Neural cell (in vitro differentiated cells): ENCODE data around the gene RASGEF1C. TPM values are rescaled to one million over a fixed set of nuclear protein-coding genes. Genes with fewer than 3 reads are reported as not detected.

Experiments
- H2AFZ ChIP-seq: fragments of 200-600, 300-800 bp; sonication (generic), shearing (Covaris generic); 2 replicates; pipeline ENCODE4 v1.6.0; 2014; ENCODE audit warnings: low read depth, mild to moderate bottlenecking, antibody characterized with exemption, low read length, moderate library complexity
- H3F3A ChIP-seq: fragments of 200-600 bp; shearing (Covaris generic); 2 replicates; pipeline ENCODE4 v1.6.1; 2016; ENCODE audit warnings: mild to moderate bottlenecking, moderate library complexity, mixed read lengths, antibody characterized with exemption, low read length; ENCODE audit not compliant: insufficient read depth, poor library complexity, severe bottlenecking
- H3K27ac ChIP-seq: fragments of 200-600, 300-800 bp; sonication (generic), shearing (Covaris generic); 2 replicates; pipeline ENCODE4 v1.5.1; 2014; ENCODE audit warnings: mild to moderate bottlenecking, low read length, moderate library complexity
- H3K27me3 ChIP-seq: fragments of 300-800, 200-600 bp; sonication (generic), shearing (Covaris generic); 2 replicates; pipeline ENCODE4 v1.6.0; 2014; ENCODE audit warnings: mild to moderate bottlenecking, low read depth, low read length, moderate library complexity; ENCODE audit not compliant: insufficient read depth
- H3K36me3 ChIP-seq: fragments of 300-800, 200-600 bp; sonication (generic), shearing (Covaris generic); 2 replicates; pipeline ENCODE4 v1.5.1; 2014; ENCODE audit warnings: mild to moderate bottlenecking, antibody characterized with exemption, low read length, moderate library complexity; ENCODE audit not compliant: insufficient read depth
- H3K4me2 ChIP-seq: fragments of 300-800, 200-600 bp; sonication (generic), shearing (Covaris generic); 2 replicates; pipeline ENCODE4 v1.6.0; 2014; ENCODE audit warnings: mild to moderate bottlenecking, low read length
- H3K4me3 ChIP-seq: fragments of 300-800, 200-600 bp; sonication (generic), shearing (Covaris generic); 2 replicates; pipeline ENCODE4 v1.5.1; 2014; ENCODE audit warnings: mild to moderate bottlenecking, low read length, moderate library complexity
- H3K79me2 ChIP-seq: fragments of 200-600 bp; shearing (Covaris generic); replicated peaks from 2 replicates; pipeline ENCODE4 v1.6.0; 2014; ENCODE audit warnings: mild to moderate bottlenecking, low read length, moderate library complexity; ENCODE audit not compliant: insufficient read depth
- H3K9ac ChIP-seq: fragments of 300-800, 200-600 bp; sonication (generic), shearing (Covaris generic); 2 replicates; pipeline ENCODE4 v1.6.1; 2016; ENCODE audit warnings: mild to moderate bottlenecking, low read length, mixed read lengths
- H3K9me2 ChIP-seq: fragments of 200-600 bp; shearing (Covaris generic); 2 replicates; pipeline ENCODE4 v1.6.1; 2016; ENCODE audit warnings: mild to moderate bottlenecking, low read length, mixed read lengths; ENCODE audit not compliant: insufficient read depth
- H3K9me3 ChIP-seq: fragments of 200-600, 300-800 bp; sonication (generic), shearing (Covaris generic); 2 replicates; pipeline ENCODE4 v1.6.1; 2016; ENCODE audit warnings: mild to moderate bottlenecking, mixed run types, low read length, moderate library complexity, mixed read lengths
- H4K20me1 ChIP-seq: fragments of 200-600 bp; shearing (Covaris generic); 2 replicates; pipeline ENCODE4 v1.6.1; 2016; ENCODE audit warnings: mild to moderate bottlenecking, mixed run types; ENCODE audit not compliant: insufficient read depth
- EP300 ChIP-seq: fragments of 450-650 bp; conservative IDR thresholded peaks from 2 replicates; pipeline ENCODE4 v1.6.1; 2014; ENCODE audit warnings: antibody characterized with exemption, mild to moderate bottlenecking, moderate library complexity; ENCODE audit not compliant: poor library complexity, severe bottlenecking
- EZH2 ChIP-seq: fragments of 200-600, 300-800 bp; shearing (Covaris generic), sonication (generic); IDR thresholded peaks from 2 replicates; pipeline ENCODE4 v1.6.1; 2014; ENCODE audit warnings: antibody characterized with exemption, low read length, borderline replicate concordance, mild to moderate bottlenecking; ENCODE audit not compliant: insufficient read depth, poor library complexity, severe bottlenecking
- MXI1 ChIP-seq: fragments of 450-650 bp; conservative IDR thresholded peaks from 2 replicates; pipeline ENCODE4 v1.6.1; 2014; ENCODE audit warnings: antibody characterized with exemption, mild to moderate bottlenecking; ENCODE audit not compliant: poor library complexity, severe bottlenecking
- POLR2AphosphoS5 ChIP-seq: IDR thresholded peaks from 2 replicates; pipeline ENCODE4 v1.6.1; 2012
- RAD21 ChIP-seq: fragments of 450-650 bp; conservative IDR thresholded peaks from 2 replicates; pipeline ENCODE4 v1.6.1; 2014; ENCODE audit warnings: antibody characterized with exemption, mild to moderate bottlenecking, moderate library complexity
- SMC3 ChIP-seq: fragments of 450-650 bp; conservative IDR thresholded peaks from 2 replicates; pipeline ENCODE4 v1.6.1; 2014; ENCODE audit warnings: antibody characterized with exemption, mild to moderate bottlenecking, moderate library complexity; ENCODE audit not compliant: poor library complexity
- TAF1 ChIP-seq: IDR thresholded peaks from 2 replicates; pipeline ENCODE4 v1.6.1; 2012; ENCODE audit warnings: low read depth
- polyA plus RNA-seq: library from polyadenylated mRNA; depleted of rRNA; stranded (reverse); fragments of >200 nt; gene quantifications from 2 replicates; pipeline ENCODE4 v1.2.3, GENCODE V29; 2014
- TF ChIP-seq, protein P1 (sequence below): IDR thresholded peaks from 2 replicates; pipeline ENCODE4 v1.6.1; 2012; ENCODE audit warnings: borderline replicate concordance
- TF ChIP-seq, protein P2 (sequence below): fragments of 450-650 bp; IDR thresholded peaks from 2 replicates; pipeline ENCODE4 v1.5.1; 2014; ENCODE audit warnings: antibody characterized with exemption, mild to moderate bottlenecking, moderate library complexity; ENCODE audit not compliant: poor library complexity, severe bottlenecking

Gene RASGEF1C
- polyA plus RNA-seq, 1 donor from 2014 or later: 5.3 TPM

GRCh38 chr5:180194410-180195345 lies 14.3 kb downstream of the RASGEF1C start:
- Histone ChIP-seq H3K4me3 (no peak overlapping the region), H3K9me2 (no peaks in the 10 kb centered on the region), H3F3A (no peaks in the 10 kb centered on the region), H4K20me1 (no peaks in the 10 kb centered on the region), H3K4me2 (no peak overlapping the region), H3K9me3 (no peaks in the 10 kb centered on the region), H3K36me3 (no peaks in the 10 kb centered on the region), H3K9ac (no peak overlapping the region), H3K27me3 (no peaks in the 10 kb centered on the region), H2AFZ (no peak overlapping the region), H3K79me2 (no peaks in the 10 kb centered on the region), H3K27ac (no peak overlapping the region)
- no peak for TF ChIP-seq TAF1
- TF ChIP-seq, protein P1, sequence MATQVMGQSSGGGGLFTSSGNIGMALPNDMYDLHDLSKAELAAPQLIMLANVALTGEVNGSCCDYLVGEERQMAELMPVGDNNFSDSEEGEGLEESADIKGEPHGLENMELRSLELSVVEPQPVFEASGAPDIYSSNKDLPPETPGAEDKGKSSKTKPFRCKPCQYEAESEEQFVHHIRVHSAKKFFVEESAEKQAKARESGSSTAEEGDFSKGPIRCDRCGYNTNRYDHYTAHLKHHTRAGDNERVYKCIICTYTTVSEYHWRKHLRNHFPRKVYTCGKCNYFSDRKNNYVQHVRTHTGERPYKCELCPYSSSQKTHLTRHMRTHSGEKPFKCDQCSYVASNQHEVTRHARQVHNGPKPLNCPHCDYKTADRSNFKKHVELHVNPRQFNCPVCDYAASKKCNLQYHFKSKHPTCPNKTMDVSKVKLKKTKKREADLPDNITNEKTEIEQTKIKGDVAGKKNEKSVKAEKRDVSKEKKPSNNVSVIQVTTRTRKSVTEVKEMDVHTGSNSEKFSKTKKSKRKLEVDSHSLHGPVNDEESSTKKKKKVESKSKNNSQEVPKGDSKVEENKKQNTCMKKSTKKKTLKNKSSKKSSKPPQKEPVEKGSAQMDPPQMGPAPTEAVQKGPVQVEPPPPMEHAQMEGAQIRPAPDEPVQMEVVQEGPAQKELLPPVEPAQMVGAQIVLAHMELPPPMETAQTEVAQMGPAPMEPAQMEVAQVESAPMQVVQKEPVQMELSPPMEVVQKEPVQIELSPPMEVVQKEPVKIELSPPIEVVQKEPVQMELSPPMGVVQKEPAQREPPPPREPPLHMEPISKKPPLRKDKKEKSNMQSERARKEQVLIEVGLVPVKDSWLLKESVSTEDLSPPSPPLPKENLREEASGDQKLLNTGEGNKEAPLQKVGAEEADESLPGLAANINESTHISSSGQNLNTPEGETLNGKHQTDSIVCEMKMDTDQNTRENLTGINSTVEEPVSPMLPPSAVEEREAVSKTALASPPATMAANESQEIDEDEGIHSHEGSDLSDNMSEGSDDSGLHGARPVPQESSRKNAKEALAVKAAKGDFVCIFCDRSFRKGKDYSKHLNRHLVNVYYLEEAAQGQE: no peak
- no peak for TF ChIP-seq EP300
- no peak for TF ChIP-seq EZH2
- no peak for TF ChIP-seq POLR2AphosphoS5

- no peak overlapping the region for H3K27ac ChIP-seq
- no peak for TF ChIP-seq POLR2AphosphoS5
- TF ChIP-seq, protein P2, sequence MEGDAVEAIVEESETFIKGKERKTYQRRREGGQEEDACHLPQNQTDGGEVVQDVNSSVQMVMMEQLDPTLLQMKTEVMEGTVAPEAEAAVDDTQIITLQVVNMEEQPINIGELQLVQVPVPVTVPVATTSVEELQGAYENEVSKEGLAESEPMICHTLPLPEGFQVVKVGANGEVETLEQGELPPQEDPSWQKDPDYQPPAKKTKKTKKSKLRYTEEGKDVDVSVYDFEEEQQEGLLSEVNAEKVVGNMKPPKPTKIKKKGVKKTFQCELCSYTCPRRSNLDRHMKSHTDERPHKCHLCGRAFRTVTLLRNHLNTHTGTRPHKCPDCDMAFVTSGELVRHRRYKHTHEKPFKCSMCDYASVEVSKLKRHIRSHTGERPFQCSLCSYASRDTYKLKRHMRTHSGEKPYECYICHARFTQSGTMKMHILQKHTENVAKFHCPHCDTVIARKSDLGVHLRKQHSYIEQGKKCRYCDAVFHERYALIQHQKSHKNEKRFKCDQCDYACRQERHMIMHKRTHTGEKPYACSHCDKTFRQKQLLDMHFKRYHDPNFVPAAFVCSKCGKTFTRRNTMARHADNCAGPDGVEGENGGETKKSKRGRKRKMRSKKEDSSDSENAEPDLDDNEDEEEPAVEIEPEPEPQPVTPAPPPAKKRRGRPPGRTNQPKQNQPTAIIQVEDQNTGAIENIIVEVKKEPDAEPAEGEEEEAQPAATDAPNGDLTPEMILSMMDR: no peak
- no peak for TF ChIP-seq RAD21
- TF ChIP-seq MXI1: no peak
- TF ChIP-seq, protein P1: no peak
- no peak for TF ChIP-seq SMC3
- TF ChIP-seq TAF1: no peak
- TF ChIP-seq EZH2: no peak
- TF ChIP-seq EP300: no peak
- no peaks in the 10 kb centered on the region for H3F3A ChIP-seq
- no peak overlapping the region for H3K9ac ChIP-seq
- no peaks in the 10 kb centered on the region for H4K20me1 ChIP-seq
- H3K36me3 ChIP-seq: no peaks in the 10 kb centered on the region
- no peaks in the 10 kb centered on the region for H3K79me2 ChIP-seq
- H3K4me2 ChIP-seq: no peak overlapping the region
- no peaks in the 10 kb centered on the region for H3K9me2 ChIP-seq
- H3K9me3 ChIP-seq: no peaks in the 10 kb centered on the region
- no peak overlapping the region for H3K4me3 ChIP-seq
- no peaks in the 10 kb centered on the region for H3K27me3 ChIP-seq
- no peak overlapping the region for H2AFZ ChIP-seq
Measured at GRCh38 chr5:180193749-180194375, 15.1 kb downstream of the RASGEF1C start.
